A549 treated with AZD2906 at 1 μM for 4 hours (cell line): ENCODE measurements around the gene RNASEH2C. TPM values are rescaled to one million over a fixed set of nuclear protein-coding genes. Genes with fewer than 3 reads are reported as not detected.

Experiments used
- total RNA-seq: library from RNA; stranded (reverse); fragments of 200-300 nt; extraction: Qiagen RNA extraction; gene quantifications from 5 replicates; pipeline ENCODE4 v1.2.3, GENCODE V29; 2022

Gene RNASEH2C
- 28.0 to 49.4 TPM (median 47.9 TPM) in 5 replicates for total RNA-seq

DNA sequence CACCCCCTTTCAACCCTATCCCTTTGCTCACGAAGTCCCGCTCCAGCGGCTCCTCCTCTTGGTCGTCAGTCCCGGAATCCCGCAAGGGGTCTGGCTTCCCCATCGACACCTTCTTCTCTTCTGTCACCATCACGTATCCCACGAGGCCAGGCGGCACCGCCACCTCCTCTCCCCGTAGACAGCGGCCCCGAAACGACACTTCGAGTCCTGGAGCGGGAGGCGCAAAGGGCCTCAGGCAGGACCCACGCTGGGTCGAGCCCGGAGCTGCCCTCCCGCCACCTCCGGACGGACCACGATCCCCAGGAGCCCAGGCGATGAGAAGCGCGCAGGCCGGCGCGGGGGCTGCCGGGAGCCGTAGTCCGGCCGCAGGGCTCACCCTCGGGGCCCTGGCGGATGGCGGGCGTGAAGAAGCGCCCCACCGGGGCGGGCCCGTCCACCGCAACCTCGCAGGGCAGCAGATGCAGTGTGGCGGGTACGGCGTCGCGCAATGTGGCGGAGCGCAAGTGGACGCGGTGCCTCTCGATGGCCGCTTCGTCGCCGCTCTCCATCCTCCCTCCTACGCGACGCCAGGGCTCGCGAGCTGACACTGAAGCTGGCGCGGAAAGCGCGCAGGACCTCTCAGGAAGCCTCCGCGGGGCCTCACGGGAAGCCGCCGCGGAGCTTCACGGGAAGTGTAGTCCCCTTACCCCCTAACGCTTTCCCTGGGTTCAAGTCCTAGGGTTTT lies at the start of gene RNASEH2C:
RNASEH2C (minus strand) TSS at position 588 of the 724 bp plus-strand sequence; CDS start at position 548, 40 bp downstream.

DNA sequence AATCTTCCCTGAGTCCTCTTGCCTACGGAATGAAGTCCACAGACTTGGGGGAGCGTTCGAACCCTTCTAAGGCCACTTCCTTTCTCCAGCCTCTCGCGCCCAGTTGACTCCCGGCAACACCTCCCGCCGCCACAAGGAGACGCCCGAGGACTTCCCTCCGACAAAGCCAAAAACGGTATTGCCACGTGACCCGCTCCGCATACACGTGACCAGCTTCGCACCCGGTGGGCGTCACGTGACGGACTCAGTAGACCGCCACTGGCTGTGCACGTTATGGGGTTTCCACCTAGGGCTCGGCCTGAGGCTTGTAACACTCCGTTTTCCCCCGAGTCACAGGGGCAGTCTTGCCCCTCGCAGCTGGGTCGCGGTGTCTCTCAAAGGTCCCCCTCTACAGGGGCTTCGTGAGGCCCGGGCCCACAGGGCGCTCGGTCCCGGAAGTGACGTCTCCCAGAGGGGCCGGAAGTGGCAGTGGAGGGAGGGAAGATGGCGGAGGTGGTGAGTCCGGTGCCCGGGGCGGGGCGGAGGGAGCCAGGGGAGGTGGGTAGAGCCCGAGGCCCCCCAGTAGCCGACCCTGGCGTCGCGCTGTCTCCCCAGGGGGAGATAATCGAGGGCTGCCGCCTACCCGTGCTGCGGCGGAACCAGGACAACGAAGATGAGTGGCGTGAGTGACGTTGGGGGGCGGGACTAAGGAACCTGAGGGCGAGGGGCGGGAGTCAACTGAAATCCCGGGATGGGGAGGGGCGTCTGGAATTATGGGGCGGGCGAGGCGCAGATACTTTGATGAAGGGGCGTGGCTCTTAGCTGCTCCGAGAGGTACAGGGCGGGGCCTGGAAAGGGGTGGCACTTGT lies 8.6 kb downstream of the RNASEH2C start, which contains the start of gene KAT5:
KAT5 (plus strand) TSS at position 468 of the 848 bp plus-strand sequence; CDS start at position 484, 16 bp downstream.

Other genes with a start within 250 kb of the RNASEH2C start
- 42.9 to 87.3 TPM (median 59.9 TPM) in 5 replicates for gene MALAT1, start 221.8 kb downstream of the RNASEH2C start, total RNA-seq
- gene SCYL1, start 195.7 kb downstream of the RNASEH2C start, total RNA-seq = 47.8 to 62.4 TPM (median 58.2 TPM) in 5 replicates
- gene LTBP3, start 162.4 kb downstream of the RNASEH2C start, total RNA-seq = 89.3 to 122 TPM (median 106 TPM) in 5 replicates
- 63.9 to 77.4 TPM (median 76.9 TPM) in 5 replicates for gene ZNRD2, start 150.3 kb downstream of the RNASEH2C start, total RNA-seq
- 26.3 to 47.9 TPM (median 45.5 TPM) in 5 replicates for gene FAM89B, start 148.3 kb downstream of the RNASEH2C start, total RNA-seq
- gene EHBP1L1, start 144.7 kb downstream of the RNASEH2C start, total RNA-seq = 27.8 to 36.2 TPM (median 31.5 TPM) in 5 replicates
- 0.51 to 0.95 TPM (median 0.72 TPM) in 5 replicates for gene KCNK7, start 125.0 kb downstream of the RNASEH2C start, total RNA-seq
- 37.7 to 49.0 TPM (median 47.6 TPM) in 5 replicates for gene MAP3K11, start 106.6 kb downstream of the RNASEH2C start, total RNA-seq
- gene PCNX3, start 105.0 kb downstream of the RNASEH2C start, total RNA-seq = 26.0 to 36.3 TPM (median 34.9 TPM) in 5 replicates
- gene SIPA1, start 82.7 kb downstream of the RNASEH2C start, total RNA-seq = 14.3 to 21.2 TPM (median 19.7 TPM) in 5 replicates
- 63.5 to 78.0 TPM (median 73.7 TPM) in 5 replicates for gene RELA, start 57.9 kb downstream of the RNASEH2C start, total RNA-seq
- 40.9 to 56.0 TPM (median 50.3 TPM) in 5 replicates for gene KAT5, start 8.5 kb downstream of the RNASEH2C start, total RNA-seq
- gene AP5B1, start 60.2 kb upstream of the RNASEH2C start, total RNA-seq = 9.7 to 13.2 TPM (median 12.3 TPM) in 5 replicates
- 0.04 to 0.15 TPM (median 0.10 TPM) in 5 replicates for gene OVOL1, start 66.3 kb upstream of the RNASEH2C start, total RNA-seq
- 0.05 to 0.08 TPM (median 0.06 TPM) in 5 replicates for gene SNX32, start 113.2 kb upstream of the RNASEH2C start, total RNA-seq
- gene CFL1, start 137.4 kb upstream of the RNASEH2C start, total RNA-seq = 1,981 to 2,375 TPM (median 2,303 TPM) in 5 replicates
- gene MUS81, start 139.6 kb upstream of the RNASEH2C start, total RNA-seq = 24.7 to 35.0 TPM (median 32.8 TPM) in 5 replicates
- gene EFEMP2, start 152.0 kb upstream of the RNASEH2C start, total RNA-seq = 0.49 to 1.1 TPM (median 0.97 TPM) in 5 replicates
- 0.07 to 0.11 TPM in 2 of 5 replicates, not detected in the others for gene CTSW, start 159.0 kb upstream of the RNASEH2C start, total RNA-seq
- gene FIBP, start 167.7 kb upstream of the RNASEH2C start, total RNA-seq = 72.3 to 88.2 TPM (median 83.5 TPM) in 5 replicates
- 21.8 to 44.1 TPM (median 43.2 TPM) in 5 replicates for gene CCDC85B, start 169.9 kb upstream of the RNASEH2C start, total RNA-seq
- 97.3 to 161 TPM (median 118 TPM) in 5 replicates for gene FOSL1, start 179.6 kb upstream of the RNASEH2C start, total RNA-seq
- 30.9 to 49.9 TPM (median 44.6 TPM) in 5 replicates for gene C11orf68, start 198.3 kb upstream of the RNASEH2C start, total RNA-seq
- 162 to 254 TPM (median 207 TPM) in 5 replicates for gene DRAP1, start 198.6 kb upstream of the RNASEH2C start, total RNA-seq
- gene TSGA10IP, start 224.7 kb upstream of the RNASEH2C start, total RNA-seq = not detected in 5 replicates
- gene SART1, start 240.9 kb upstream of the RNASEH2C start, total RNA-seq = 40.2 to 59.5 TPM (median 54.5 TPM) in 5 replicates